Measurements from ENCODE around the gene APPBP2.
"Not testable (repeated sequence)": the region's sequence is repeated elsewhere in the genome, so short reads cannot be mapped to it uniquely, and the experiment has no call there.

Gene APPBP2

DNA sequence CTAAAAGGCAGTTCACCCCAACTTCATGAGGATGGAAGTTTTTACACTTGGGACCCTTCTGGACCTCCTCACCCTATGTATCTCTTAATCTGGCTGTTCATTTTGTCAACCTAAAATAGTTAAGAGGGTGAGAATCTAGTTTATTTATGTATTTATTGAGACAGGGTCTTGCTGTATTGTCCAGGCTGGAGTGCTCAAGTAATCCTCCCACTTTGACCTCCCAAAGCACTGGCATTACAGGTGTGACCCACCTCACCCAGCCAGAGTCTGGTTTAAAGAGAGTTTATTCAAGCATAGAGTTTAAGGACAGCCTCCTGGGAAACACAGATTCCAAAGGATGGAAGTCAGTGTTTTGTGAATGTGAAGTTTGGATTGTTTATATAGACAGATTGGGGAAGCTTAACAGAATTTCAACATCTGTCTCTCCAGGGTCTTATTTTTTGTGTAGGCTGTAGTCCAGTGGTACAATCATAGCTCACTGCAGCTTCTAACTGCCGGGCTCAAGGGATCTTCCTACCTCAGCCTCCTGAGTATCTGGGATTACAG lies 8.0 kb upstream of the APPBP2 start:
- no peak for DNase-seq (ENCODE audit: low spot score)

DNA sequence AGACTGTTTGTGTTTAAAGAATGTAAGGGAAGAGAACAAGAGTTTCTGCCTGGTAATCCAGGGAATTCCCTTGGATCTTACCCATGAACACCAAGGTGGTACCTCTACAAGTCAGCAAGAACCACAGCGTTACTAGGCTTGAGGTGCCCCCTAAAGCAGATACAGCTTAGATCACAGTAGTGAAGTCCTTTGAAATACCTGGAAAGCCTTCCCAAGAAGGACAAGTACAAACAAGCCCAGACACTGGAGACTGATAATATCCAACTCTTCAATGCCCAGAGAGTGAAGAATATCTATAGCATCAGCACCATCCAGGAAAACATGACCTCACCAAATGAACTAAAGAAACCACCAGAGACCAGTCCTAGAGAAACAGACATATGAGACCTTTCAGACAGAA lies 3.8 kb upstream of the APPBP2 start:
- DNase-seq (ENCODE audit: low spot score) = no peak

DNA sequence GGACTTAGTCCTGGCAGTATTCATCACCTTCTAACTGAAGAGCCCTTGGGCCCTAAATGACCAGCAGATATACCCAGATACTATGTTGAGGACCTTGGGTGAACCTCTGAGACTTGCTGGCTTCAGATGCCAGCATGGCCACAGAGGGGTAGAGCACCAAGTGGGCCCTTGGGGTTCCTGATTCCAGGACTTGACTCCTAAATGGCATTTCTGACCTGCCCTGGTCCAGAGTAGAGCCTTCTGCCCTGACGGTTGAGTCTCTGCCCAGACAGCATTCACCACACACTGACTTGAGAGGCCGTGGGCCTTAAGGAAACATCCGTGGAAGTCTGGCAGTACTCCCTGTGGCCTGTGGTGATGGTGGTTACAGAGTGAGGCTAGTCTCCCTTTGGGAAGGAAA lies 2.8 kb upstream of the APPBP2 start:
- DNase-seq (ENCODE audit: low spot score) = no peak

DNA sequence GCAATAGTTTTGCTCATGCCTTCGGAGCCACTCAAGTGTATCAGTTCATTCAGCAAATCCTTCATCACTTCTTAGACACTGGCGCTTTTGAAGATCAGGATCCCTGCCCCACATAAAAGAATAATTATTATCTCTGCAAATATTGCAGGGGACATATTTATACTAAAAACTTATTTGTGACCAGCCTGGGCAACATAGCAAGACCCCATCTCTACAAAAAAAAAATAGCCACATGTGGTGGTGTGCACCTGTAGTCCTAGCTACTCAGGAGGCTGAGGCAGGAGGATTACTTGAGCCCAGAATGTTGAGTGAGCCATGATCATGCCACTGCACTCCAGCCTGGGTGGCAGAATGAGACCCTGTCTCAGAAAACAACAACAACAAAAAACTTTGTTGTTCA lies 1.7 kb upstream of the APPBP2 start:
- no peak for DNase-seq (ENCODE audit: low spot score)

DNA sequence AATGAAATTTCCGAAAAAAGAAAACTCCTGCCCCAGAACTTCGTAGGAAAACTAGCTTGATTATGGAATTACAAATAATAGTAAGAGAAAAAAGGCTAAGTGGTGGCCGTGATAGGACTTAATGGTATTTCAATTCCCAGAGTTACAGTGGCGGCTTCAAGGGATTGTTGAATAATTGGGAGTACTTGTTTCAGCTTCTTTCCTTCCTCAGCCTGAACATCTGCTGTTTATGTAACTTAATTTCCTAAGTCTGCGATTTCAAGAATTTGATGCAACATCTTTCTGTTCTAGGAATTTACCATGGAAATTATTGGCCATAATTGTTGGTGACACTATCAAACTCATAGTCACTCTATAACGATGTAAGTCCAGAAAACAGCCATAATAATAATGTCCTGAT lies 684 bp upstream of the APPBP2 start:
- DNase-seq (ENCODE audit: low spot score) = no peak

DNA sequence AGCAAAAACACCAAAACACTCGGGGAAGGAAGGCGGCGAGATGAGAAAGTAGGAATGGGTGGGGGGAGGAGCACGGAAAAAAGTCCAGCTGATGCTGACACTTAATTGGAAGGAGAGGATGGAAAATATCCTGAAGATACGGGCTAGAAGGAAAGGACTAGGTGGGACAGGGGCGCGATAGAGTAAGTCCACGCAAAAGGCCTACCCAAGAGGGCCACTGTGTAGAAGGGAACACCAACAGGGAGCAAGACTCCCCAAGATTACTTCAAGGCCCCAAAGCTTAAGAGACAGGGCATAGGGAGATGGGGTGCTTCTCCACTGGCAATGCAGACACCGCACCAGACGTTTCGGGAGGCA lies 736 bp downstream of the APPBP2 start:
- peak; percentile 21 for DNase-seq (ENCODE audit: low spot score)

DNA sequence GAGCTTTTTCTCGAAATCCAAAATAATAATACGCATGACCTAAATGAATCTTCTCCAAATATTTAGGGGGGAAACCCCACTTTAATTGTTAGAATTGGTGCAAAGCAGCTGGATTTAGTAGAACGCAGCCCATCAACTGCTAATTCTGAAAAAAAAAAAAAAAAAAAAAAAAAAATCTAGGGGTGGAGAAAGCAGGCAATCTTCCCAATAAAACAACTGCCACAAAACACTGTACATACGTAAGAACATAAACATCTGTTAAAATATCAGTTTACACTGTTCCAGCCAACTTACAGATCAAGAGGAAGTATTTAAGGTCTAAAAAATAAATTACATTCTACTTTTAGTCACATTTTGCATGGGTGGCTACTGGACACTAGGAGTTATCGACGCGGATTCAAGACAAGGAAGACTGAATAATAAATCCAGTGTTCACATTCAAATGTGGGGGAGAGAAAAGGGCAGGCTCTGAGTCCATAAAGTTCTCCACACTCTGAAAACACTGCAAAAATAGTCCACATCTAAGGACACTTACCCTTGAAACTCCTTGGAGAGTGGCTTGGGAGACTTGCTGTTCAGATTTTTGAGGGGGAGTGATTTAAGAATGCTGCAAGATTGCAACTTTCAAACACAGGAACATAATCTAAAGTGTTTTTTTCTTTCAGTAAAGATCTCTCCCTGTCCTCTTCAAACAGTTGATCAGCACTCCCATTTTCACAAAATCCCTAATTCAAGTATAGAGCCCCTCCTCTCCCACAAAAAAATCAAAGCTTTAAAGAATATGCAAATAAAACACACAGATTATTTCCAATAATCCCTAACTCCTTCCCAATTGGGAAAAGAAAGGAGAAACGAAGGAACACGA lies 1.3 kb downstream of the APPBP2 start:
- DNase-seq (ENCODE audit: low spot score) = peak; percentile 16

DNA sequence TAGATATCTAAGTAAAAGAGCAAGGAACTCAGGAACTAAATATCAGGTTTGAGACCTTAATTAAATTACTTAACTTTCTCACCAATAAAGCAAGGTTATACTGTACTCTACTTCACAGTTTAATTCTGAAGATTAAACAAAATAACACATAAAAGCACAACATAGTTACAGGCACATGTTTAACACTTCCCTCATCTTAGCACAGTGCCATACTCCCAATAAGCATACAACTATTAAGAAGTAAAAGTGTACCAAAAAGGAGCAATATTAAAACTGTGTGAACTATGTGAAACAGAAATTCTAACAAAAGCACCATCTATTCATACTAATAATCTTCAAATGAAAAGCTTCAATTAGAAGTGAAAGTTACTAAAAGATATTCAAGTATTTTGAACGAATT lies 2.2 kb downstream of the APPBP2 start:
- DNase-seq (ENCODE audit: low spot score) = no peak

DNA sequence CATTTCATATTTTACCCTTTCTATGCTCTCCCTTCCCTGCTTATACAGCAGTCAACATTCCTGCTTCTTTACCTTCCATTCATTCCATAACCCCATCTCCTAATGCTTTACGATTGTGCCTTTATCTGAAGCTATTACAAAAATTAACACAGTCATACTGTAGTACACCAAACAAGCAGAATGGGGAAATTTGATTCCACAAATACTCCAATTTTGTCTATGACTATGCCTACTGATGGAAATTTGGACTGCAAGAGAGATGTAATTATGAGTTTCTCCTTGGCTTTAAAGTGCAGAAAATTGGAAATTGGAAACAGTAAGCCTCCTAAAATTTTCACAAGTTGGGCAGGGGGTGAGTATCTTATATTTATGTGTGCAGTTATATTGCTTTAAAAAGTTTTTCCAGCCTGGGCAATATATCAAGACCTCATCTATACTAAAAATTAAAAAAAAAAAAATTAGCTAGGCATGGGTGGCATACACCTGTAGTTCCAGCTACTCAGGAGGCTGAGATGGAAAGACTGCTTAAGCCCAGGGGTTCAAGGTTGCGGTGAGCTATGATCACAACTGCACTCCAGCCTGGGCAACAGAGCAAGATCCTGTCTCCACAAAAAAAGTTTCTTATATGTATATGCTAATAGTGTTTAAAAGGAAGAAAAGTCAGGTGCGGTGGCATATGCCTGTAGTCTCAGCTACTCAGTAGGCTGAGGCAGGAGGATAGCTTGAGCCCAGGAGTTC lies 3.0 kb downstream of the APPBP2 start:
- no peak for DNase-seq (ENCODE audit: low spot score)

DNA sequence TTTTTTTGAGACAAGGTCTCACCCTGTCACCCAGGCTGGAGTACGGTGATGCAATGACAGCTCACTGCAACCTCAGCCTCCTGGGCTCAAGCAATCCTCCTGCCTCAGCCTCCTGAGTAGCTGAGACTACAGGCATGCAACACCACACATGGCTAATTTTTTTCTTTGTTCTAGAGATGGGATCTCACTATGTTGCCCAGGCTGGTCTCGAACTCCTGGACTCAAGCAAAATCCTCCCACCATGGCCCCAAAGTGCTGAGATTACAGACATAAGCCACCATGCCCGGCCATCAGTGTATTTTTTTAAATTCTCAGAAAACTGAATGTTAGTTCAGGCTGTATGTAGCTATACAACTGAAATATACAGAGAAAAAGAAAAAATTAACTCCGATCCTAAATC lies 6.2 kb downstream of the APPBP2 start:
- no peak for DNase-seq (ENCODE audit: low spot score)

DNA sequence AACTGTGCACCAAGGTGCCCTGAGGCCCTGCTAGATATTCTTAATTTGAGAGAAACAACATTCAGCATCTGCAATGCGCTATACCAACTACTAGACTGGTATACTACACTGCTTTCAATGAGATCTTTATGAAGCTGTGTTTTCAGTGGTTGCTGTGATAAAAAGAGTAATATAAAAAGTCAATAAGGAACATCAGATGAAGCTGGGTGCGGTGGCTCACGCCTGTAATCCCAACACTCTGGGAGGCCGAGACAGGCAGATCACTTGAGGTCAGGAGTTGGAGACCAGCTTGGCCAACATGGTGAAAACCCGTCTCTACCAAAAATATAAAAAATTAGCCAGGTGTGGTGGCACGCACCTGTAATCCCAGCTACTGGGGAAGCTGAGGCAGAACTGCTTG lies 10.4 kb downstream of the APPBP2 start:
- DNase-seq (ENCODE audit: low spot score) = not testable (repeated sequence)

DNA sequence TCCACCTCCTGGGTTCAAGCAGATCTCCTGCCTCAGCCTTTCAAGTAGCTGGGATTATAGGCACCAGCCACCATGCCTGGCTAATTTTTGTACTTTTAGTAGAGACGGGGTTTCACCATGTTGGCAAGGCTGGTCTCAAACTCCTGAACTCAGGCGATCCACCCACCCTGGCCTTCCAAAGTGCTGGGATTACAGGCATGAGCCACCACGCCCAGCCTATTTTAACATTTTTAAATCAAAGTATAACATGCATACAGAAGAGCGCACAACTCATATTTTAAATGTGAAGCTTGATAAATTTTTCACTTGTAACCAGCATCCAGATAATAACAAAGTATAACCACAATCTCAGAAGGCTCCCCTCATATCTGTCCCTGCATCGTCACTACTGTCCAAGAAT lies 10.8 kb downstream of the APPBP2 start:
- not testable (repeated sequence) for DNase-seq (ENCODE audit: low spot score)

DNA sequence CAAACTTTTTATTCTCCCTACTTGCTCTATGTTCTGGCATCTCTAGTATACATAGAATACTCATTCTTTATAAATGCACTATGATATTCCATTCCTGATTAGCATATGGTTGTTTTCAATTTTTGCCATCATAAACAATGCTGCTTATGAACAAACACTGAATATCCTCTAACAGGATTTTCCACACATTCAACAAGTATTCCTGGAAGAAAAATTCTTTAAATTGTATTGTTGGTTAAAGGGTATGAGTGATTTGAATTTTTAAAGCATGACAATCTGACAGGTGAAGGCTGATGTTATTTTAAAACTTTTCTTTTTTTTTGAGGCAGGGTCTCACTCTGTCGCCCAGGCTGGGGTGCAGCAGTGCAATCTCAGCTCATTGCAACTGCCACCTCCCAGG lies 11.5 kb downstream of the APPBP2 start:
- DNase-seq (ENCODE audit: low spot score) = no peak

DNA sequence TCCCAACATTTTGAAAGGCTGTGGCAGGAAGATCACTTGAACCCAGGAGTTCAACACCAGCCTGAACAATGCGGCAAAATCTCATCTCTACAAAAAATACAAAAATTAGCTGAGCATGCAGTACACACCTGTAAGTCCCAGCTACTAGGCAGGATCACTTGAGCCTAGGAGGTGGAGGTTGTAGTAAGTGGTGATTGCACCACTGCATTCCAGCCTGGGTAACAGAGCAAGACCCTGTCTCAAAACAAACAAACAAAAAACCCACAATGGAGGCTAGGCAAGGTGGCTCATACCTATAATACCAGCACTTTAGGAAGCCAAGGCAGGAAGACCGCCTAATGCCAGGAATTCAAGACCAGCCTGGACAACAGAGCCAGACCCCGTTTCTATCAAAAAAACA lies 12.0 kb downstream of the APPBP2 start:
- no peak for DNase-seq (ENCODE audit: low spot score)

DNA sequence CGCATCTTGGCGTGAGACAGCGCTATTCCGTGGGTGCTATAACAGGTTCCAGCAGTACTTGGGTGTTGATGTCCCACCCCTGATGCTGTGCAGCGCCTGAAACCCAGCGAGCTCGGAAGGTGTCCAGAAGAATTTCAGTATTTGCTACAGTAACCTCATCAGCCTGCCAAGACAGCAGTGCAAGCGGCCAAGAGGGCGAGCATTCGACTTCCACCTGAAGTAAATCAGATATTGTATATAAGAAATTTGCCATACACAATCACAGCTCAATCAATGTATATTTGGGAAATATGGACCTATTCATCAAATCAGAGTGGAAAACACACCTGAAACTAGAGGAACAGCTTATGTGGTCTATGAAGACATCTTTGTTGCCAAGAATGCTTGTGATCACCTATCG lies 13.0 kb downstream of the APPBP2 start:
- DNase-seq (ENCODE audit: low spot score) = no peak

DNA sequence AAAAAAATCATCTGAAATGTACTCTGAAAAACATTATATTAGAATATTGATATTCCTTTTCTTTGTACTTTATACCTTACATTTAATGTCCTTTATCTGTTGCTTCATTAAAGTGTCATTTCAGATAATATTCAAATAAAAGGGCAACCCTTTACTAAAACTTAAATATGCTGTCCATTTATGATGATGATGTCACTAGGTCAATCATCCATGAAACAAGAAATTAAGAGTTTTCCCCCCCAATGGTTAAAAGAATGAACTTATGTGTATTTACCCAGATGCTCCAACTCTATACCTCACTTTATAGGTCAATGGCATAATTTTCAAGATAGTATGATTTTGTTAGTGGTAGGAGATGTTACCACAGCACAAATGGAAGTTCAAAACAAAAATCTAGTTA lies 15.3 kb downstream of the APPBP2 start:
- DNase-seq (ENCODE audit: low spot score) = no peak

DNA sequence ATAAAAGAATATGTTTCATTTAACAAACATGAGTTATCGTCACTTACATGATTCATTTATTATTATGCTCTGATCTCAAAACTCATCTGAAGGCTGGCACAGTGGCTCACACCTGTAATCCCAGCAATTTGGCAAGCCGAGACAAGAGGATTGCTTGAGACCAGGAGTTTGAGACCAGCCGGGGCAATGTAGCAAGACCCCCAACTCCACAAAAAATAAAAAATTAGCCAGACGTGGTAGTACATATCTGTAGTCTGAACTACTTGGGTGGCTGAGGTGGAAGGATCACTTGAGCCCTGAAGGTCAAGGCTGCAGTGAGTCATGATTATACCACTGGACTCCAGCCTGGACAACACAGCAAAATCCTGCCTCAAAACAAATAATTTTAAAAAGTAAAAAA lies 16.0 kb downstream of the APPBP2 start:
- no peak for DNase-seq (ENCODE audit: low spot score)

DNA sequence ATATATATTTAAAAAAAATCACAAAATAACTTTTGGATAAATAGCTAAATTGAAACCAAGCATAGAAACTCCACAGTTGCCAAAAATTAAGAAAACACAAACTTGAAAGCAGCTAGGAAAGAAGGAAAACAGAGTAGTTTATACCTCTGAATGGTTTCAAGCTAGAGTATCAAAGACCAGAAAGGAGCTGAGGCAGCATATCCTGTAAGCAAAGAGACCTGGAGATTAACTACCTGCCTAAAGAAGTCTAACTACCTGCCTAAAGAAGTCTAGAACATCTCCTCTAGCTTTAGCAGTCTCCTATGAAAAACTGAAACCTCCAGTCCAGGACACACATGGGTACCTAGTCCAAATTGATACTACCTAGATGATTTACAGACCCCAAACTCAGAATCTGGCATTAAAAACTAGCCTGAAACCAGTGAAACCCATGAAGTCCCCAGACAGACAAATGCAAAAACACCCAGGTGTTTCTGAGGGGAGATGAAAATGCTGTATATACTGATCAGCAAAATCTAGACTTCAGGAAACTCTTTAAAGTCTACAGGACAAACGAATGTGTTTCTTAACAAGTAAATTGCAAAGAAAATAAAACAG lies 17.6 kb downstream of the APPBP2 start:
- DNase-seq (ENCODE audit: low spot score) = no peak

DNA sequence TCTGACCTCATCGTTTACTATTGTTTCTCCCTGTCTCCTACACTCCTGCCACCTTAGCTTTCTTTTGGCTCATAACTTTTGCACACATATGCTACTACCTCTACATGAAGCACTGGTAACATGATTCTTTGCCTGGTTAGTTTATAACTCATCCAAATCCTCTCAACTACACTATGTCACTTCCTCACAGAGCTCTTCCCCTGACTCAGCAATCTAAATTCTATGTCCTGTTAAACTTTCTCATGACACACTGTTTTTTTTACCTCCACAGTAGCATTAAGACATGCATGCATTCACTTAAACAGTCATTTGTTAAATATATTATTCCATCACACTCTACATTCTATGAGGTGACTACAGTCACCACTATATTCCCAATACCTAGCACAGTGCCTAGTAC lies 19.7 kb downstream of the APPBP2 start:
- peak; percentile 52 for DNase-seq (ENCODE audit: low spot score)

DNA sequence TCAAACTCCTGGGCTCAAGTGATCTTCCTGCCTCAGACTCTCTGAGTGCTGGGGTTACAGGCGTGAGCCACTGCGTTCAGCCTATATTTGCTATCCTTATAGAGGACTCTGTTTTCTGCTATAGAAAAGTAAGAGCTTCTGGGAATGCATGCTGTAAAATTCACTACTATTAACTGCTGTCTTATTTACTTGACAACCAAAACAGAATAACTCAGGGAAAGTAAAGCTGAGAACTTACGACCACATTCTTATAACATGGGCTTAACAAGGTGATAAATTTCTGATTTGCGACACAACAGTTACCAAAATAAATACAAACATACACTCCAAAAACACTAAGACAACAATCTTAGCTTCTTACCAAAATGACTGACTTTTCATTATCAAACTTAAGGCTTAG lies 23.9 kb downstream of the APPBP2 start:
- no peak for DNase-seq (ENCODE audit: low spot score)

DNA sequence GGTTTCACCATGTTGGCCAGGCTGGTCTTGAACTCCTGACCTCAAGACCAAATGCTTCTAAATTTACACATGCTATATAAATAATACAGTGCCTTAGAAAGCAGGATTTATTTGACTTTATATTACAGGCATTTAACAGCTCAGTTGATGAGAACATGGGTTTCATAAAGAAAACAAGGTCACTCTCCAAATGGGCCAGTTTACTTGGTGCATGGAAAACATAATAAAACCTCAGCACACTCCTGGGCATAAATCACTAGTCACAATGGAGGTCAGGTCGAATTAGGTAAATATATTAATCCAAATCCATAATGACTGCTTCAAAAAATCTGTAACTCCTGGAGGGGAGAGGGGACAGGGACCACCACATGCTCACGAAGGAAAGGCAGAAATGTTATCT lies 24.5 kb downstream of the APPBP2 start:
- no peak for DNase-seq (ENCODE audit: low spot score)

DNA sequence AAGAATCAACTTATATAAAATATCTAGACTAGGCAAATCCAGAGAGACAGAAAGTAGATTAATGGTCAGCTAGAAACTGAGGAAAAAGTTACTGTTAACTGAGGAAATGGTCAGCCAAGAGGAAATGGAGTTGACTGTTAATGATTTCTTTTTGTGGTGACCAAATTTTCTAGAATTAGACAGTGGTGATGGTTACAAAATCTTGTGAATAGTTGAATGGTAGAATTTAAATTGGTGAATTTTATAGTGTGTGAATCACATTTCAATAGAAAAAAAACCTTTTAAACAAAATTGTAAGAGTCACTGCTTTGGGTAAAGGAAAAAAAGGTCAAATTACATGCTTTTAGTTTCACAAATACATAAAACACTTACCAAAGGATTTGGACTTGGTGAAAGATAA lies 30.0 kb downstream of the APPBP2 start:
- no peak for DNase-seq (ENCODE audit: low spot score)

DNA sequence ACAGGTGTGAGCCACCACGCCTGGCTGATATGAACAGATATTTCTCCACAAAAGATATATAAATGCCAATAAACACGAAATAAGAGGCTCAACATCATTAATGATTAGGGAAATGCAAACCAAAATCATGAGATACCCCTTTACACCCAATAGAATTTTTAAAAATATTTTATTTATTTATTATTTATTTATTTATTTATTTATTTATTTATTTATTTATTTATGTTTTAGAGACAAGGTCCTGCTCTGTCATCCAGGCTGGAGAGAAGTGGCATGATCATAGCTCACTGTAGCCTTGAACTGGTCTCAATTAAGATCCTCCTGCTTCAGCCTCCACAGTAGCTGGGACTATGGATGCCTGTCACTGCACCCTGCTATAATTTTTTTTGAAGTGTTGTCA lies 30.8 kb downstream of the APPBP2 start:
- no peak for DNase-seq (ENCODE audit: low spot score)
